ENCODE measurements around the gene SLC22A23. TPM values are rescaled to one million over a fixed set of nuclear protein-coding genes. Genes with fewer than 3 reads are reported as not detected.

The SLC22A23 gene
- total and polyA plus RNA-seq, 2 experiments from 2014 or later, result 6.1 to 38.3 TPM

DNA sequence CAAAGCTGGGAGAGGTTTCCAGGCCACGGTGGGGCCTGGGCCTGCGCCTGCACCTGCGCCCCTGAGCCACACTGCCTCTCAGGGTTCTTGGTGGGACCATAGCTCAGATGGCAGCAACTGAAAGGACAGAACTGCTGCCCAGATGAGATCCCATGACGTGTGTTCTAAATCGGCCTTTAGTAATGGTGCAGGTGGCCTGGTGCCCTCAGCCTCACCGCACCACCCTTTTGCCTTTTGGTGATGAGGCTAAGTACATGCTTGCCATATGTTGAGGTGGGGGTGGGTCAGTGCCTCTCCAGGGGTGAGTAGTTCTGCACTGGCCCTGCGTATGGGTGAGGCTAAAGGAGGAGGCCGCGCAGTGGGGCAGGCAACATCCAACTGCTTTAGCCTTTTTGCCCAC is 190.7 kb downstream of the SLC22A23 start:
- H3K9me2 ChIP-seq (ENCODE audit: insufficient read depth), result no peaks in the 10 kb centered on the region
- Mint-ChIP-seq H3K9me3 (no peaks in the 10 kb centered on the region), H3K4me3 (no peak overlapping the region), H3K27ac (no peak overlapping the region), H3K4me1 (peaks cover 14% of the 10 kb centered on the region), H3K36me3 (ENCODE audit: low read depth) (peaks cover 64% of the 10 kb centered on the region), H3K27me3 (ENCODE audit: insufficient read depth, low read depth, poor library complexity) (peaks cover 10% of the 10 kb centered on the region)
- peaks cover 70% of the 10 kb centered on the region for H3K79me2 ChIP-seq (replicated peaks; ENCODE audit: insufficient read depth)
- ATAC-seq (no peak), DNase-seq (ENCODE audit: low spot score) (no peak)
- no peak overlapping the region for H3K27ac ChIP-seq (ENCODE audit: low read depth)
- peaks cover 13% of the 10 kb centered on the region; the same call in 1 of the 2 replicates for H3K36me3 ChIP-seq (ENCODE audit: insufficient read depth)
- TF ChIP-seq POLR2AphosphoS5 (IDR thresholded peaks at IDR 0.05; ENCODE audit: low read depth) (no peak), ZNF462 (CRISPR knock-in tag; IDR thresholded peaks at IDR 0.05) (no peak), CREB1 (CRISPR knock-in tag; IDR thresholded peaks at IDR 0.05; ENCODE audit: low read depth) (no peak), ZNF114 (CRISPR knock-in tag; IDR thresholded peaks at IDR 0.05) (no peak), EZH2phosphoT487 (IDR thresholded peaks at IDR 0.05; ENCODE audit: unreplicated experiment) (no peak), ETS1 (IDR thresholded peaks at IDR 0.05) (no peak), EZH2 (IDR thresholded peaks at IDR 0.05; ENCODE audit: low read depth, unreplicated experiment) (no peak), STAT1 (IDR thresholded peaks at IDR 0.05; ENCODE audit: unreplicated experiment) (no peak), ZNF331 (CRISPR knock-in tag; IDR thresholded peaks at IDR 0.05; ENCODE audit: low read depth) (no peak), NANOG (IDR thresholded peaks at IDR 0.05; ENCODE audit: borderline replicate concordance) (no peak)
- TF ChIP-seq, protein P1, sequence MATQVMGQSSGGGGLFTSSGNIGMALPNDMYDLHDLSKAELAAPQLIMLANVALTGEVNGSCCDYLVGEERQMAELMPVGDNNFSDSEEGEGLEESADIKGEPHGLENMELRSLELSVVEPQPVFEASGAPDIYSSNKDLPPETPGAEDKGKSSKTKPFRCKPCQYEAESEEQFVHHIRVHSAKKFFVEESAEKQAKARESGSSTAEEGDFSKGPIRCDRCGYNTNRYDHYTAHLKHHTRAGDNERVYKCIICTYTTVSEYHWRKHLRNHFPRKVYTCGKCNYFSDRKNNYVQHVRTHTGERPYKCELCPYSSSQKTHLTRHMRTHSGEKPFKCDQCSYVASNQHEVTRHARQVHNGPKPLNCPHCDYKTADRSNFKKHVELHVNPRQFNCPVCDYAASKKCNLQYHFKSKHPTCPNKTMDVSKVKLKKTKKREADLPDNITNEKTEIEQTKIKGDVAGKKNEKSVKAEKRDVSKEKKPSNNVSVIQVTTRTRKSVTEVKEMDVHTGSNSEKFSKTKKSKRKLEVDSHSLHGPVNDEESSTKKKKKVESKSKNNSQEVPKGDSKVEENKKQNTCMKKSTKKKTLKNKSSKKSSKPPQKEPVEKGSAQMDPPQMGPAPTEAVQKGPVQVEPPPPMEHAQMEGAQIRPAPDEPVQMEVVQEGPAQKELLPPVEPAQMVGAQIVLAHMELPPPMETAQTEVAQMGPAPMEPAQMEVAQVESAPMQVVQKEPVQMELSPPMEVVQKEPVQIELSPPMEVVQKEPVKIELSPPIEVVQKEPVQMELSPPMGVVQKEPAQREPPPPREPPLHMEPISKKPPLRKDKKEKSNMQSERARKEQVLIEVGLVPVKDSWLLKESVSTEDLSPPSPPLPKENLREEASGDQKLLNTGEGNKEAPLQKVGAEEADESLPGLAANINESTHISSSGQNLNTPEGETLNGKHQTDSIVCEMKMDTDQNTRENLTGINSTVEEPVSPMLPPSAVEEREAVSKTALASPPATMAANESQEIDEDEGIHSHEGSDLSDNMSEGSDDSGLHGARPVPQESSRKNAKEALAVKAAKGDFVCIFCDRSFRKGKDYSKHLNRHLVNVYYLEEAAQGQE (IDR thresholded peaks at IDR 0.05; ENCODE audit: unreplicated experiment), result no peak
- H3K4me3 ChIP-seq, result no peak overlapping the region
- H3K4me2 ChIP-seq, result no peak overlapping the region
- H4K20me1 ChIP-seq (replicated peaks; ENCODE audit: insufficient read depth), result peaks cover 42% of the 10 kb centered on the region
- 0 out of 2 replicates have a peak, but pooled peaks cover 10% of the 10 kb centered on the region for H3F3A ChIP-seq (replicated peaks; ENCODE audit: low read depth)
- H3K4me1 ChIP-seq (ENCODE audit: insufficient read depth), result peaks cover 5% of the 10 kb centered on the region; the same call in 1 of the 2 replicates
- H2AFZ ChIP-seq, result no peak overlapping the region
- no peaks in the 10 kb centered on the region for H3K27me3 ChIP-seq (ENCODE audit: insufficient read depth)
